H9 (cell line): ENCODE data around the gene USP38. TPM values are rescaled to one million over a fixed set of nuclear protein-coding genes. Genes with fewer than 3 reads are reported as not detected.

Source experiments
- DNase-seq: peaks from one replicate; pipeline ENCODE4 v3.0.0-alpha.2; 2017
- H2AFZ ChIP-seq: one replicate; pipeline ENCODE4 v1.6.1; 2013; ENCODE audit warnings: mild to moderate bottlenecking, low read length, control low read depth, moderate library complexity
- H2AK5ac ChIP-seq: 2 replicates; pipeline ENCODE4 v1.6.1; 2013; ENCODE audit warnings: low read length, control low read depth, mixed read lengths; ENCODE audit not compliant: insufficient read length
- H2BK120ac ChIP-seq: one replicate; pipeline ENCODE4 v1.6.1; 2013; ENCODE audit warnings: low read depth, mild to moderate bottlenecking, low read length, control low read depth, inconsistent platforms; ENCODE audit not compliant: poor library complexity, severe bottlenecking
- H2BK12ac ChIP-seq: 2 replicates; pipeline ENCODE4 v1.6.1; 2013; ENCODE audit warnings: low read length, control low read depth, mixed read lengths, low read depth; ENCODE audit not compliant: insufficient read length
- H2BK15ac ChIP-seq: 2 replicates; pipeline ENCODE4 v1.6.1; 2013; ENCODE audit warnings: low read depth, low read length, control low read depth
- H2BK20ac ChIP-seq: one replicate; pipeline ENCODE4 v1.6.1; 2013; ENCODE audit warnings: low read depth, mild to moderate bottlenecking, low read length, control low read depth, inconsistent platforms; ENCODE audit not compliant: poor library complexity, severe bottlenecking
- H2BK5ac ChIP-seq: 2 replicates; pipeline ENCODE4 v1.6.1; 2013; ENCODE audit warnings: low read length, control low read depth, mixed read lengths; ENCODE audit not compliant: insufficient read length
- H3K14ac ChIP-seq: 2 replicates; pipeline ENCODE4 v1.6.1; 2013; ENCODE audit warnings: low read length, control low read depth; ENCODE audit not compliant: insufficient read depth
- H3K18ac ChIP-seq: 2 replicates; pipeline ENCODE4 v1.6.1; 2013; ENCODE audit warnings: low read depth, mild to moderate bottlenecking, mixed read lengths, low read length, control low read depth; ENCODE audit not compliant: insufficient read length
- H3K23ac ChIP-seq: 2 replicates; pipeline ENCODE4 v1.6.1; 2013; ENCODE audit warnings: low read length, control low read depth, mixed read lengths, low read depth; ENCODE audit not compliant: insufficient read length
- H3K23me2 ChIP-seq: 2 replicates; pipeline ENCODE4 v1.6.1; 2013; ENCODE audit warnings: low read depth, mild to moderate bottlenecking, mixed read lengths, low read length, control low read depth; ENCODE audit not compliant: insufficient read length, poor library complexity, severe bottlenecking
- H3K27ac ChIP-seq: 2 replicates; pipeline ENCODE4 v1.5.1; 2013; ENCODE audit warnings: low read length, control low read depth, mixed read lengths, low read depth; ENCODE audit not compliant: insufficient read length
- H3K27me3 ChIP-seq: 2 replicates; pipeline ENCODE4 v1.6.1; 2013; ENCODE audit warnings: low read length, control low read depth, inconsistent platforms; ENCODE audit not compliant: insufficient read depth
- H3K4ac ChIP-seq: 2 replicates; pipeline ENCODE4 v1.6.1; 2013; ENCODE audit warnings: low read depth, mild to moderate bottlenecking, control low read depth, inconsistent platforms, low read length, moderate library complexity
- H3K4me1 ChIP-seq: 2 replicates; pipeline ENCODE4 v1.6.1; 2013; ENCODE audit warnings: low read length, control low read depth, inconsistent platforms; ENCODE audit not compliant: insufficient read depth
- H3K4me2 ChIP-seq: 2 replicates; pipeline ENCODE4 v1.6.1; 2013; ENCODE audit warnings: low read length, control low read depth, mixed read lengths; ENCODE audit not compliant: insufficient read length, insufficient read depth
- H3K56ac ChIP-seq: 2 replicates; pipeline ENCODE4 v1.6.1; 2013; ENCODE audit warnings: low read depth, mild to moderate bottlenecking, mixed read lengths, low read length, control low read depth; ENCODE audit not compliant: insufficient read length
- H3K79me1 ChIP-seq: 2 replicates; pipeline ENCODE4 v1.6.1; 2013; ENCODE audit warnings: low read depth, mild to moderate bottlenecking, moderate library complexity, low read length, control low read depth, inconsistent platforms; ENCODE audit not compliant: insufficient read depth, poor library complexity, severe bottlenecking
- H3K79me2 ChIP-seq: 2 replicates; pipeline ENCODE4 v1.6.1; 2013; ENCODE audit warnings: low read length, control low read depth, inconsistent platforms; ENCODE audit not compliant: insufficient read depth
- H3K9ac ChIP-seq: 2 replicates; pipeline ENCODE4 v1.6.1; 2013; ENCODE audit warnings: low read length, control low read depth, mixed read lengths; ENCODE audit not compliant: insufficient read length; ENCODE audit errors: extremely low read depth
- H3K9me3 ChIP-seq: one replicate; pipeline ENCODE4 v1.6.1; 2013; ENCODE audit warnings: low read depth, low read length, inconsistent platforms; ENCODE audit not compliant: control insufficient read depth
- H3T11ph ChIP-seq: one replicate; pipeline ENCODE4 v1.6.1; 2013; ENCODE audit warnings: mild to moderate bottlenecking, low read length, control low read depth, inconsistent platforms
- H4K20me1 ChIP-seq: one replicate; pipeline ENCODE4 v1.6.1; 2013; ENCODE audit not compliant: control insufficient read depth, insufficient read length, insufficient read depth
- H4K5ac ChIP-seq: 2 replicates; pipeline ENCODE4 v1.6.1; 2013; ENCODE audit warnings: low read depth, mild to moderate bottlenecking, mixed read lengths, low read length, control low read depth; ENCODE audit not compliant: insufficient read length
- H4K8ac ChIP-seq: replicated peaks from 2 replicates; pipeline ENCODE4 v1.6.1; 2013; ENCODE audit warnings: low read length, control low read depth, mixed read lengths, low read depth; ENCODE audit not compliant: insufficient read length
- H4K91ac ChIP-seq: 2 replicates; pipeline ENCODE4 v1.6.1; 2013; ENCODE audit warnings: low read depth, mild to moderate bottlenecking, moderate library complexity, mixed read lengths, low read length, control low read depth; ENCODE audit not compliant: insufficient read length
- H3K27ac Mint-ChIP-seq, 3 experiments: 2 replicates in 2 of 3; 3 replicates in 1 of 3; pipeline ENCODE4 v1.8.0; 2020 to 2021; ENCODE audit warnings: mixed read lengths in 3 of 3, mild to moderate bottlenecking in 1 of 3, moderate library complexity in 1 of 3
- H3K27me3 Mint-ChIP-seq: 2 replicates; pipeline ENCODE4 v1.8.0; 2021; ENCODE audit warnings: low read depth, mild to moderate bottlenecking, moderate library complexity, mixed read lengths
- H3K36me3 Mint-ChIP-seq, 3 experiments: 2 replicates in 2 of 3; 3 replicates in 1 of 3; pipeline ENCODE4 v1.8.0; 2020 to 2021; ENCODE audit warnings: low read depth in 3 of 3, mixed read lengths in 3 of 3; ENCODE audit not compliant: insufficient read depth in 1 of 3
- H3K4me1 Mint-ChIP-seq, 2 experiments: 2 replicates each; pipeline ENCODE4 v1.8.0; 2020; ENCODE audit warnings: mixed read lengths in 2 of 2
- H3K4me3 Mint-ChIP-seq, 2 experiments: 2 replicates in 1 of 2; 3 replicates in 1 of 2; pipeline ENCODE4 v1.8.0; 2020 to 2021; ENCODE audit warnings: mild to moderate bottlenecking in 2 of 2, mixed read lengths in 2 of 2, moderate library complexity in 1 of 2
- H3K9me3 Mint-ChIP-seq, 2 experiments: 2 replicates in 1 of 2; 3 replicates in 1 of 2; pipeline ENCODE4 v1.8.0; 2020; ENCODE audit warnings: mild to moderate bottlenecking in 2 of 2, mixed read lengths in 2 of 2, moderate library complexity in 1 of 2
- WGBS: extraction: QIAGEN DNeasy Blood & Tissue Kit; methylation state at CpG from one replicate; pipeline ENCODE4 v1.1.7; 2013; ENCODE audit warnings: missing lambda C conversion rate, low lambda C conversion rate, mixed read lengths; ENCODE audit not compliant: insufficient read length; ENCODE audit errors: extremely low coverage; 5-methylcytosine and 5-hydroxymethylcytosine counted together
- total RNA-seq: library from RNA; stranded (reverse); gene quantifications from 2 replicates; pipeline ENCODE4 v1.2.1, GENCODE V29; 2021
- TF ChIP-seq, protein P1 (sequence below): fragments of 200-600 bp; sonication (generic); conservative IDR thresholded peaks from 3 replicates; pipeline ENCODE4 v1.8.0; 2021; ENCODE audit warnings: antibody characterized with exemption, mild to moderate bottlenecking

The USP38 gene
- total RNA-seq, 1 experiment from 2014 or later, result 15.2 TPM

DNA sequence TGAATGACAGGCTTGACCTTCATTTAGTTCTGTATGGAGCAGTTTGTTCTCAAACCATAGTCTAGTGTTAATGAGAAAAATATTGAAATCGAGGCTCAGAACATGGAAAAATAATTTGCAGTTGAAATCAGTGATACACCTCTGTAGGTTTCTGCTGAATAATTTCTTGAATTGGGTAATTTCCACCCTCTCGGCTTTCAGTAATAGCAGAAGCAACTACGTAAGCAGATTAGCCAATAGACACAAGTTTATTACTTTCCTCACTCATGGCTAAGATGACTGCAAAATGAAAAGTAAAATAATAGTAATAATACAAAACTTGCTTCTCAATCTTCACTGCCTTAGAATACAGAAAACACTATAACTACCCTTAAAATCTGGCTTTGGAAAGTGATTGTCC is 46.0 kb downstream of the USP38 start:
- no peaks in the 10 kb centered on the region for H3K9me3 Mint-ChIP-seq
- no peaks in the 10 kb centered on the region for H4K20me1 ChIP-seq
- no peak overlapping the region for H2AFZ ChIP-seq
- no CpG with 5 or more reads among the region's 3 CpGs for WGBS
- no peak overlapping the region for H3K4ac ChIP-seq
- H3K79me2 ChIP-seq, result no peaks in the 10 kb centered on the region
- H2BK5ac ChIP-seq, result no peak overlapping the region
- no peak overlapping the region for H2BK20ac ChIP-seq
- H3K27me3 Mint-ChIP-seq, result no peaks in the 10 kb centered on the region
- H4K8ac ChIP-seq, result no peak overlapping the region
- no peak overlapping the region for H3K27ac Mint-ChIP-seq
- no peak for DNase-seq
- no peak overlapping the region for H3K14ac ChIP-seq
- no peak overlapping the region for H3K9ac ChIP-seq
- no peak overlapping the region for H3K4me3 Mint-ChIP-seq
- H2BK120ac ChIP-seq, result no peak overlapping the region
- H3K56ac ChIP-seq, result no peak overlapping the region
- no peak overlapping the region for H2BK15ac ChIP-seq
- no peak overlapping the region for H3K23ac ChIP-seq
- H3K9me3 ChIP-seq, result no peaks in the 10 kb centered on the region
- no peaks in the 10 kb centered on the region for H3K23me2 ChIP-seq
- no peak overlapping the region for H3K27ac ChIP-seq
- H3K27me3 ChIP-seq, result no peaks in the 10 kb centered on the region
- TF ChIP-seq, protein P1, sequence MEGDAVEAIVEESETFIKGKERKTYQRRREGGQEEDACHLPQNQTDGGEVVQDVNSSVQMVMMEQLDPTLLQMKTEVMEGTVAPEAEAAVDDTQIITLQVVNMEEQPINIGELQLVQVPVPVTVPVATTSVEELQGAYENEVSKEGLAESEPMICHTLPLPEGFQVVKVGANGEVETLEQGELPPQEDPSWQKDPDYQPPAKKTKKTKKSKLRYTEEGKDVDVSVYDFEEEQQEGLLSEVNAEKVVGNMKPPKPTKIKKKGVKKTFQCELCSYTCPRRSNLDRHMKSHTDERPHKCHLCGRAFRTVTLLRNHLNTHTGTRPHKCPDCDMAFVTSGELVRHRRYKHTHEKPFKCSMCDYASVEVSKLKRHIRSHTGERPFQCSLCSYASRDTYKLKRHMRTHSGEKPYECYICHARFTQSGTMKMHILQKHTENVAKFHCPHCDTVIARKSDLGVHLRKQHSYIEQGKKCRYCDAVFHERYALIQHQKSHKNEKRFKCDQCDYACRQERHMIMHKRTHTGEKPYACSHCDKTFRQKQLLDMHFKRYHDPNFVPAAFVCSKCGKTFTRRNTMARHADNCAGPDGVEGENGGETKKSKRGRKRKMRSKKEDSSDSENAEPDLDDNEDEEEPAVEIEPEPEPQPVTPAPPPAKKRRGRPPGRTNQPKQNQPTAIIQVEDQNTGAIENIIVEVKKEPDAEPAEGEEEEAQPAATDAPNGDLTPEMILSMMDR, result no peak
- H3K18ac ChIP-seq, result no peak overlapping the region
- no peak overlapping the region for H4K91ac ChIP-seq
- no peak overlapping the region for H3K4me2 ChIP-seq
- H3K4me1 Mint-ChIP-seq, result 0 out of 4 replicates have a peak, but pooled peaks cover 0 to 2% of the 10 kb centered on the region in 2 experiments
- H4K5ac ChIP-seq, result no peak overlapping the region
- no peaks in the 10 kb centered on the region for H3K79me1 ChIP-seq
- no peak overlapping the region for H2AK5ac ChIP-seq
- no peak overlapping the region for H3T11ph ChIP-seq
- H3K36me3 Mint-ChIP-seq, result no peaks in the 10 kb centered on the region
- no peak overlapping the region for H2BK12ac ChIP-seq
- H3K4me1 ChIP-seq, result no peaks in the 10 kb centered on the region
